Skin of body (tissue), 2 donors: Measurements from ENCODE around the gene EPB41L4B. TPM values are rescaled to one million over a fixed set of nuclear protein-coding genes. Genes with fewer than 3 reads are reported as not detected.
"Not testable (repeated sequence)": the region's sequence is repeated elsewhere in the genome, so short reads cannot be mapped to it uniquely, and the experiment has no call there.

ENCODE experiments used
- DNase-seq: peaks from one replicate; lab custom pipeline; 2025; lab: John Stamatoyannopoulos, UW
- total RNA-seq: library from RNA; depleted of rRNA; stranded (reverse); fragments of >200 nt; gene quantifications from one replicate; pipeline ENCODE4 v1.2.3, GENCODE V29; 2014

The EPB41L4B gene
- total RNA-seq, 1 donor from 2014 or later: 11.3 TPM

DNA sequence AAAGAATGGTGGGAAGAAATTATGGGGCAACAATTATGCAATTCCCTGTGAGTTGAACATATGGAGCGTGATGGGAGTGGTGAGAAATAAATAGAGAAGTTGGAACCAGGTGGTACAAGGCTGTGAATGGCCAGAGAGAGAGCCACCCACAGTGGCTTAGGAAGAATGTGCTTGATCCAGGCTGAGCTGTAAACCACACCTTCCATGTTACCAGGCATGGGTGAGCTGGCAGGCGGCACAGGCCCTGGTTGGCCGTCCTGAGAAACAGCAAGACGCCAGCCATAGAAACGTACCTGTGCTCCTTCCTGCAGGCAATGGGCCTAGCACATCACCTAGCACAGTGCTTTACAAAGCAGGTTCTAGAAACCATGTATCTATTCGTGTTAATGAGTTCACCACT is 74.3 kb downstream of the EPB41L4B start:
- DNase-seq: no peak

DNA sequence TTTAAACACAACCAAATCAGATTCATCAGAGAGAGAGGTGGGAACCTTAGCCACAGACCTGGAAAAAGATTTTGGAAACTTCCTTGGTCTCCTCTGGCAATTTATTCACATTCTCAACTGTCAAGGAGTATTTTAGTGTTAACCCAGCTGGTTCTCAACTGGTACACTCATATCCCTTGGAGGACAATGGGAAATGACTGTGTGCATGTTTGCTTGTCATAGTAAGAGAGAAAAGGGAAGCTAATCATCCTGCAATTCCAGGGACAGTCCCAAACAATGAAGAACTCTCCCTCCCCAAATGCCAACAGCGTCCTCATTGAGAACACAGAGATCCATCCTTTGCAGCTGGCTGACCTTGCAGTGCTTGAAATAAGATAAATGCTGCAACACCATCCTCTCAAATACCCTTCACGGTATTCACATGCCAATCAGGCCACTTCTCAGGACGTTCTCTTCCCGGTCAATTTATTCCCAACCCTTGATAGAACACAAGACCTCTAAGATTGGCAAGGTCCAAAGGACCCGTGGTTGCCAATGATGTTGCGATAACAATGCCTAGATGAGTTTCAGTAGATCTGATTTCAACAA is 75.5 kb downstream of the EPB41L4B start:
- no peak for DNase-seq

DNA sequence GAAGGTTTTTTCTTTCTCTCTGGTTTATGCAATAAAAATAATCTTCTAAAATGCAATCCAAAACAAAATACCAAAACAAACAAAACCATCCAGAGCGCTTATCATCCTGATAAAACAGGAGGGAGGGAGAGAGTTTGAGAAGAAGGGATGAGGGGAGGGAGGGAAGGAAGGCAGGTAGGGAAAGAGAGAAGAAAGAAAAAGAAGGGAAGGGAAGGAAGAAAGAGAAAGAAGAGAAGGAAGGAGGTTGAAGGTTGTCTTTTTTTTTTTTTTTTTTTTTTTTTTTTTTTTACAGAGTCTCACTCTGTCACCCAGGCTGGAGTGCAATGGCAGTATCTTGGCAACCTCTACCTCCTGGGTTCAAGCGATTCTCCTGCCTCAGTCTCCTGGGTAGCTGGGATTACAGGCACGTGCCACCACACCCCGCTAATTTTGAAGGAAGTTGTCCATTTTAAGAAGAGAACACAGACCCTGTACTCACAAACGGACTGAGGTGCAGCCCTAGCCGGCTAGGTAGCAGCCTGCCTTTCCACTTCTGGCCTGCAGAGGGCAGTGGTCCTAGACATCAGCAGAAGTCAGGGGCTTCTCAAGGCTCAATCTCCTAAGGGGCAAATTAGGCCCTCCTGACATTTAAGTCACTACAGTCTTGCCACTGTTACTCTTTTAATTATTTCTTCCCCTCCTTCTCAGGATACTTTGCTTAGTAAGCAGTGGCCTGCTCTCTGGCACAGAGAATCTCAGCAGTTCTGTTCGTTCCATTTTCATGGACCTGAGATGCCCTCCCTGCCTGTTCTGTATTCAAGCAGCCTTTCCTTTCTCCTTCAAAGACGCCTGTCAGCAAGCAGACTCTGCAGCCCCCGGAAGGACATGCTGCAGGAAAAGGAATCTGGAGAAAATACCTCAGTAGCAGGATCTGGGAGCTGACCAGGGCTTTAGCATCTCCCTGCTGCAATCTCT is 76.4 kb downstream of the EPB41L4B start:
- DNase-seq: peak; percentile 25

DNA sequence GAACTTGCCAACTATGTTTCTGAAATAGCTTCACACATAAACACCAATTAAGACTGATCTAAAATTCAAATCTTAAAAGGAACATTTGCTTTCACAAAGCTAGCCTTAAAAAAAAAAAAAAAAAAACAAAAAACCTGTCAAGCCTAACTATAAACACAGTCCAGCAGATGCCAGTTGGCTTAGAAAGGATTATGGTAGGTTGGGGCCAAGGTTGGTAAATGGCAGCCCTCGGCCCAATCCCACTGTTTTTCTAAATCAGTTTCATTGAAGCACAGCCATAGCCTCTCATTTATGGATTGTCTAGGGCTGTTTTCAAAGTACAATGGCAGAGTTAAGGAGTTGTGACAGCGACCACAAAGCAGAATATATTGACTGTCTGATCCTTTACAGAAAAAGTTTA is 78.1 kb downstream of the EPB41L4B start:
- DNase-seq: no peak

DNA sequence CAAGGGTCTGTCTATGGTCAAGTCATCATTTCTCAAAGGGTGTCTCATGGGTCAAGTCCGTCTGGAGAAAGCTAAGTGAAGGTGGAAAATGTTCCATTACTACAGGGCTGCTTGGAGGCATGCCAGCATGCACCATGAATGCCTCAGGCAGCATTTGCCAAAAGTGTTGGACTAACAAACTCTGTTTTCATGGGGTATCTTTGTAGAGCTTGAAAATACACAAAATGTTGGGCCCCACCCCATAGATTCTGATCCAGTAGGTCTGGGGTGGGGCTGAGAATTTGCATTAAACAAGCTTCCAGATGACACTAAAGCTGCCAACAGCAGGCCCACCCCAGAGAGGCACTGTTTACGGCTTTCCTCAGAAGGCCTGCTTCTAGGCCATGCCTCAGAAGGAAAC is 78.8 kb downstream of the EPB41L4B start:
- DNase-seq: no peak

DNA sequence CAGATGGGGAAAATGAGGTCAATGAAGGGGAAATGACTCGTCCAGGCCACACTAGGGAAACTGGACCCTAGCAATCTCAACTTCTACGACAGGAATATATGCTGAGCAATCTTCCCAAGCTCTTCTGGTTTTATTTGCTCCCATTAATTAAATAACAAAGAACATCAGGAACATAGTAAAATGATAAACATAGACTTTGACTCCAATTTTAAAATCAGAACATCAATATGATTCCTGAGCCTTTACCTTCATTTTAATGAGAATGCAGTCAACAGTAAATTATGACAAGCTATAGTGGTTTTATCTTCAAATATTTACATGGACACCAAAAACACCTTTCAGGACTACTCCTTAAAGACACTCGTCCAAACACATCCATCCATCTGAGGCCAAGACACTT is 79.7 kb downstream of the EPB41L4B start:
- no peak for DNase-seq

DNA sequence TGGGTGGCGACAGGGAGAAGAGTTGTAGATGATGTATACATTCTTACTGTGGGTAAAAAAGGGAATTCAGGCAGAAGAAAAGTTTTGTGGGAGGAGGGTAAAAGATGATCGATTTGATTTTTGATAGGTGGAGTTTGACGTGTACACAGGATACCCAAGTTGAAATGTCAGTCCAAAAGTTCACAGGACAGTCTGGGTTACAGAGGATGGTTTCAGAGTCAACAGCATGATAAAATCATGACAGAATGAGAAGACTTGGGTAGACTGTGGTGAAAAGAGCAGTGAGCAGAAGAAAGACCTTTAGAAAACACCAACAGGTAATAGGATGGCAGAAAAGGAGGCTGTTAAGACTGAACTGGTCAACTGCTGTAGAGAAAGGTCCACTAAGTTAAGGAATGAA is 81.6 kb downstream of the EPB41L4B start:
- DNase-seq: no peak

DNA sequence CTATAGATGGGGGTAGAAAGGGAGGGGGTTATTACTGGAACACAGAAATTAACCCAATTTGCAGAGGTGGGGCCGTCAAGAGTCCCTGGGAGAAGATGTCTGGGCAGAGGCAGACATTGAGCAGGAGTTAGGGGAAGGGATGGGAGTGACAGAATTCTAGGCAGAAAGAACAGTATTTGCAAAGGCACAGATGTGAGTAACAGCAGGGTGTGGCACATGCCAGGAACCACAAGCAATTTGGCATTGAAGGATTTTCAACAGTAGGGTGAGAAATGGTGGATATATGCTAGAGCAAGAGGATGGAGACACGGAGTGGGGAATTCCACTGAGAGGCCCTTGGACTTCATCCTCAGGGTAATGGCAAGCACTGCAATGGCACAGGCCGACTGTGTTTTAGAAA is 82.2 kb downstream of the EPB41L4B start:
- DNase-seq: no peak

DNA sequence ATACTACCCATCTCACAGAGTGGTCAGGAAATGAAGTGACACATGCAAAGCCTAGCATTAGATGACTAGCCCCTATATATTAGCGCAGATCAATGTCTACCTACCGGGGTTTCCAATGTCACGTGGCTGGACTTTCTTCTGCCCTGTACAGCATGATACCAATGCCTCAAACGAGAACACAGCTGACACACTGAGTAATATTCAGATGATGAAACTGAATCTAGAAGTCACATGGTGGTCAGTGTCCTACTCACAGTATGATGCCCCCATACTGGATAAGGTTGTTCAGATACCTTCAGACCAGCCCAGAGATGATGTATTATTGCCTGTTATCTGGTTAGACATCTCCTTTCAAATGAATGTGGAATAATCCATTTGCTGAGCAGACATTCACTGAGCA is 82.7 kb downstream of the EPB41L4B start:
- DNase-seq: no peak

DNA sequence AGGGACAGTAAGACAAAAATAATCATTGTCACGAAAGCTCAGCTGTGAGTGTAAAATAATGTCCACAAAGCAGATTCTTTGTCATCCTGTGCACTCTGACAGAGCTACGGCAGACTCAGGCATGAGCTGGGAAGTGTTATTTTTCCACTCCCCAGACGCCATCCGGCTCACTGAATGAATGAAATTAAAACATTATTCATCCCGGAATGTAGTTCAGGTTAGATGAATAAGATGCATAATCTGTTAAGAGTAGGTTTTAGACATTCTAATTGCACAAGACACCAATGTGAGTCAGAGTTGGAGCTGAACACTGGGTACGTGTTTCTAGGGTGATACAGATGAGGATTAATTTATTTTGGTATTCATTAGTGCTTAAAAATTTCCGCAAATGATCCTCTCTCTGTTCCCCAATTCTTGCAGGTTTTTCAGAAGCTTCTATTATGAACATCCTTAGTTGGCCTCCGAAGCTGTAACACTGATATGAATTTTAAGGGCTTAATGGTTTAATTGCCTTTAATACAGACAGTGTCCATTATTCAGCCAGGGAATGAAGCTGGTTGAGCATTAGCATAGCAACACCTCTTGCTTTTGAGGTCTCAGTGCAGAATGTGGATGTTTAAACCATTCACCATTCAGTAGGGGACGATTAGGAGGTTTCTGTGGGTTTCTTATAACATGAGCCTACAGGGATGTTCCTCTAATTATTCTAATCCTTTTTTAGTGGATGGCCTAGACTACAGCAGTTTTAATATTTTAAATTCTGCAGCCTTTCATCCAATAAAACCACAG is 88.2 kb downstream of the EPB41L4B start:
- no peak for DNase-seq

DNA sequence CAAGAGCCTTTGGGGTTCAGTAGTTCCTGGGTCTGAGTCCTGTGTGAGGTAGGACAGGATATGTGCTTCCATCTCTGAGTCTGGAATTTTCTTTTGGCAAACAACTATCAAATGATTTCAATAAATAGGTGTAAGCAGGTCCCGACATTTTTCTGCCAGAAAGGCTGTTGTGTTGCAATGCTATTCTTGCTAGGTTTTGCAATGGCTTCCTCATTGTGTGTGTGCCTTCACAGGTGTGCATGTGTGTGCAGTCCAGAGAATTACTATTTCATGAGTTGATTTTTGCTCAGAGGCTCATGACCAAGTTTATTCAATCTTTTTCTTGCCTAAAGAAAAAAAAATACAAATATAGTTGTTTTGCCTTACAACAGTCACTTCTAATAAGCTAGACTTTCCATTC is 89.3 kb downstream of the EPB41L4B start:
- DNase-seq: no peak

DNA sequence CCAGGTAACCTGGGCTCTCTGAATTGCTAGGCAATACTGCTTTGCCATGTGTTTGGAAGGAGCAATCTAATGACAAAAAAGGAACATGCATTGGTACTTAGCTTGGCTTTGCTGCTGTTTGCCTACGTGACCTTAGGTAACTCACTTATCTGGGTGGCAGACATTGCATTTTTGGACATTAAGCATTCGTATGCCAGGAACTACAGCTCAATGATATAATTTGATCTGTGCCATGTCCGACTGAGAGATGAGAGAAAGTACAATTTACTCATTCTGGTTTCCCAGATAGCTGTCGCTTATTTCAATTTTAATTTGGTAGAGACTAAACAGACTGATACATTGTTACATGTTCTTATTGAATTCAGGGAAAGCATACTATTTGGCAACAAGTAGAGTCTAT is 90.6 kb downstream of the EPB41L4B start:
- no peak for DNase-seq

DNA sequence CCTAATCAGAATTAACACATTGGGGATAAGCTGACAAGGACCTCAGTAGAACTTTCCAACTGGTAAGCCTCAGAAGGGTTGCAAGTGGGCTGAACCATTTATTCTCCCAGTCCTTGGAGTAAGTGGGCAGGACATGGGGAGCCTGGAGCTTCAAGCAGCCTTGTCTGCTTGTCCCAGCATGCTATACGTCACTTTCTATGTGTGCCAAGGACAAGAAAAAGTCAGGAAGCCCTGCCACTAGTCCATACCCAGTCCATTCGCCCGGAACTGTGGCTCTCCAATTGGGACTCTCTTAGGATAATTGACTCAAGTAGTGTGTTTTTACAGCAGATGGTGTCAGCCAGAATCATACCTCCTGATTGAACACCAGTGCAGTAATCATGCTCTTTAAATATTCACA is 91.2 kb downstream of the EPB41L4B start:
- no peak for DNase-seq

DNA sequence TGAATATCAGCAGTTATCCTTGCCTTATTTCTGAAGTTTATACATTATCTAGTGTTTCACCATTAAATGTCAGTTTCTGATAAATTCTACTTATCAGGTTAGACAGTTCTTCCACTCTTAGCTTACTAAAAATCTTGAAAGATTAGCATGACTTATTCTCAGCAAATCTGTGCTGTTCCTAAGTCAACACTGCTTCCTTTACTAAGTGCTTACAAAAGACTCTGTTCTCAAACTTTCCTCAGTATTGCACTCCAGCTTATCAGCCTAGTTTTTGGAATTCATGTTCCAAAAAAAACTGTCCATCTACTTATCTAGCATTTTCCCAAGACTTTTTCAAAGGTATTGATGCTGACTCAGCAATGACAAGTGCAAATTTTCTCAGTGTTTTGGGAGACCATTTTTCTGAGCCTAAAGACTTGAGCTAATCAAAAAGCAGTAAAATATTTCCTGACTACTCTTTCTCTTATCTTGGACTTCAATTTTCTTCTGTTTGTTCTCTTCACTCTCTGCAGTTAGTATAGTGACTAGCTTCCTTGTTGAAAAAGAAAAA is 92.7 kb downstream of the EPB41L4B start:
- DNase-seq: no peak

DNA sequence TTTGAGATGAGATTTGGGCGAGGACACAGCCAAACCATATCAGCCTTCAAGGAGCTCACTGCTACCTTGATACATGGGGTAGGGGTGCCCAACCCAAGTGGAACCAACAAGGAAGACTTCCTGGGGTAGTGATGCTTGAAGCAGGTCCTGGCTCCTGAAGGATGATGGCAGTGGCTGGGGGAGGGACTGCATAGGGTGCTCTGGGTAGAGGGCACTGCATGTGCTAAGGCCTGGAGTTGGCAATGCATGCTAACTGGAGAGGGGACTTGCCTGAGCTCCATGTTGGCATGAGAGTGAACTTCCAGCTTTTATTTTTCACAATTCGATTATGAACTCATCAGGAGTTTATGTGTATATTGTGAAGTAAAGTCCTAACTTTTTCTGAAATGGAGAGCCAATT is 95.2 kb downstream of the EPB41L4B start:
- no peak for DNase-seq

DNA sequence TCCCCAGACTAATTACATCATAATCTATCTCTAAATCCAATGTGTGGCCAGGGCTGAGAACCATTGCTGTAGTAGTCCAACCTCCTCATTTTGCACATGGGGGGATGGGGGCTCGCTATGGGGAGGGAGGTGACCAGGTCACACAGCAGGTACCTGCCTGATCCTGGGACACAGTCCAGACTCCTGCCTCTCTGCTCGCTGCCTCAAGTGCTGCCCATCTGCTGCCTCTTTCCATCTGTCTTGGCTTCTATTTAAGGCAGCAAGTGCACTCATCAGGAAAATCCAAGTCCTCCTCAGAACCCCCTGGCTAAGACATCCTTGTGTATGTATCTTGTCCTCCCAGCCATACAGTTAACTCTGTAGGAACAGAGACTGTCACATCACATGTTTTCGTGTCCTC is 96.1 kb downstream of the EPB41L4B start:
- no peak for DNase-seq

DNA sequence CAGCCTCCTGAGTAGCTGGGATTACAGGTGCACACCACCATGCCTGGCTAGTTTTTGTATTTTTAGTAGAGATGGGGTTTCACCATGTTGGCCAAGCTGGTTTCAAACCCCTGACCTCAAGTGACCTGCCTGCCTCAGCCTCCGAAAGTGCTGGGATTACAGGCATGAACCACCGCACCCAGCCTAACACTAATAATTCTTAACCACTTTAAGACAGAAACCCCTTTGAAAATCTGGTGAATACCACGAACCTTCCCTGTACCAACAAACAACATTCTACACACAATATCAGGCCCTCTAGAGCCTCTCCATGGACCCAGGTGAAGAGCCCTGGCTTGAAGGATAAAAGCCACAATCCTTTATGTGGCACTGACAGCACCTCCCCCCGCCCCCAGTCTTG is 102.6 kb downstream of the EPB41L4B start:
- not testable (repeated sequence) for DNase-seq

DNA sequence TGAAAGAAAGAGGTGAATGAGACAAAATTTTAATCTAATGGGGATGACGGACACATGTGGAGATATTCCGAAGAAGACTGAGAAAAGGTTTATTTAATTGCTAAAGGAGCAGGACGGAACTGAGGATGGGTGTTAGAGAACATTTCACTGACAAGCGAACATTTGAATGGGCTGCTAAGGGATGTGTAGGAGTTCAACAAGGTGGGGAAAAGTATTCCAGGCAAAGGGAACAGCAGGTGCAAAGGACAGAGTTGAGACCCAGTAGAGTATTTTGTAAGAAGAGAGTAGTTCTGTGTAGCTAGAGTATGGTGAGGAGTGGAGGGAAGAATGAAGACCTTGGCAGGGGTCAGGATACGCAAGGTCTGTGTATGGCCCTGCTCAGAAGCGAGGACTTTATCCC is 106.4 kb downstream of the EPB41L4B start:
- no peak for DNase-seq

DNA sequence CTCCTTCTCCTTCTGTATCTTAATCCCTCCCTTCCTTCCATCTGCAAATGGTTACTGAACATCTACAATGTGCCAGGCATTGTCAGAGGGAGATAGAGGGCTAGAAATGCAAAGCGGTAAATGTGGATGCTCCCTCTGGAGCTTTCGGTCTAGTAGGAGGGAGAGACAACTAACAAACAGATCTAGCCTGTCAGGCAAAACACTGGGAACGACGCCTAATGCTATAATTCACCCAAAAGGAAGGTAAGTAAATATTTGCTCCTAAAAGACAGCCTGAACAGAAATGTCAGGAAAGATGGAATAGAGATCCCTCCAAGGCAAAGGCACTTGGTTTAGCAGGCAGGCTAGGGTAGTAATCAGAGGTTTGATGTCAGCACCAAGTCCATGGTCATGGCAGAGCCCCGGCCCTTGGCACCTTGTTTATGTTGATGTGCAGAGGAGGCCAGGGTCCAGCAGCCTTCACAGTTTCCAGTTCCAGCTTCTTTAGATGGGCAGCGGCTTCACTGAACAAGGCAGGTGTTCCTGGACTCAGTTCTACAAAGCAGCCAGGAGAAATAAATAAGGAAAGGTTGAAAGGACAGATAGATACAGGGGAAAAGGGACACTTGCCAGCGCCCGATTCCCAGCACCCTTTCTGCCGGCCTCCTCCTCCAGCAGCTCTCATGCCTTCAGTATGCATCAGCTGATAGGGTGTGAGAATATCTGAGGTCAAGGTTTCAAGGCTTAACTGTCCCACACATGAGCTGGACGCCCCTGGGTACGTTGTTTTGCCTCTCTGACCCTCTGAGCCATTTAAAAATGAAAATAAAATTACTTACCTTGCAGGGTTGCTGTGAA is 107.4 kb downstream of the EPB41L4B start:
- DNase-seq: no peak

DNA sequence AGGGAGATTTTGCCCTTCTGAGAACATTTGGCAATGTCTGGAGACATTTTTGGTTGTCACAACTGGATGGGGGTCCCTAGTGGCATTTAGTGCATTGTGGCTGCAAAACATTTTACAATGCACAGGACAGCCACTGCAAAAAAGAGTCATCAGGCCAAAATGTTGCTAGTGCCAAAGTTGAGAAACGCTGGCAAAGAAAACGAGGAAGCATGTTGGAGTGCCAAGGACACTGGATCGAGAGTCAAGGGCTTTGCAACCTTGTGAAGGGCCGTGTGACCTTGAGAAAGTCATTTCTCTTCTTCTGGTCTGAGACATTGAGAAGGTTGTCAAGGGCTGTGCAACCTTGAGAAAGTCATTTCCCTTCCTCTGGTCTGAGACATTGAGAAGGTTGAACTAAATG is 108.1 kb downstream of the EPB41L4B start:
- no peak for DNase-seq

DNA sequence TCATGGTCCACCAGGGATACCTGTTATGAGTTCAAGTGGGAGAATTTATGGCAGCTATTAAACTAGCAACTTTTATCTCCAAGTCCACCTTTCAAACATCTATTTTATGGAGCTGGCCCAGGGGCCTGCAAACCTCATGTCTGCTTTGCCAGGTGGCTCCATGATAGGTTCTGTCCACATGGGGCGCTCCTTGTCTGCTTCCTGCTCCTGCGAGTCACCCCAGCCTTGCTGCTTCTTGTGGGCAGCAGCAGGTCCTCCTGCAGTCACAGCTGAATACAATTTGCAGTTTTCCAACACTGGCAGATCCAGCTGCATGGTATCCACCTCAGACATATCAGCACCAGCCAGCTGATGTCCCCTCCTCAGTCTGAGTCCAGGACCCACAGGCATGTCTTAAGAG is 114.2 kb downstream of the EPB41L4B start:
- DNase-seq: no peak
